Heart left ventricle (tissue), 16 donors: Measurements from ENCODE around the gene SH3RF2. TPM values are rescaled to one million over a fixed set of nuclear protein-coding genes. Genes with fewer than 3 reads are reported as not detected.
"Not testable (repeated sequence)": the region's sequence is repeated elsewhere in the genome, so short reads cannot be mapped to it uniquely, and the experiment has no call there.

Experiments used
- ATAC-seq, 4 donors: fragments of 200-7000 bp; cut with Tn5 transposase; one replicate each; pipeline ENCODE4 v1.9.1; 2020 to 2022; ENCODE audit warnings: moderate library complexity in 4 of 4, mild to moderate bottlenecking in 3 of 4, moderate number of reproducible peaks in 1 of 4
- DNase-seq, 5 donors: peaks; one replicate each; pipeline ENCODE4 v3.0.0-alpha.2; 2020
- H3K27ac ChIP-seq, 12 donors: fragments of 200-600 bp; sonication (generic) in 4 of 12; one replicate each; pipeline versions ENCODE4 v1.5.0 to v1.8.0; 2016 to 2022; ENCODE audit warnings: mild to moderate bottlenecking in 2 of 12
- H3K27me3 ChIP-seq, 9 donors: fragments of 200-600 bp; sonication (generic) in 2 of 9; one replicate each; pipeline versions ENCODE4 v1.5.1 to v1.8.0; 2016 to 2022; ENCODE audit warnings: mild to moderate bottlenecking in 3 of 9
- H3K36me3 ChIP-seq, 9 donors: fragments of 200-600 bp; sonication (generic) in 2 of 9; one replicate each; pipeline versions ENCODE4 v1.5.0 to v1.8.0; 2018 to 2022; ENCODE audit warnings: mild to moderate bottlenecking in 2 of 9
- H3K4me1 ChIP-seq, 12 donors: fragments of 200-600 bp; sonication (generic) in 4 of 12; one replicate each; pipeline versions ENCODE4 v1.5.0 to v1.8.0; 2016 to 2022; ENCODE audit warnings: mild to moderate bottlenecking in 3 of 12
- H3K4me3 ChIP-seq, 12 donors: fragments of 200-600 bp; sonication (generic) in 4 of 12; one replicate each; pipeline versions ENCODE4 v1.5.0 to v1.8.0; 2017 to 2022; ENCODE audit warnings: mild to moderate bottlenecking in 9 of 12, moderate library complexity in 4 of 12
- H3K9me3 ChIP-seq, 12 donors: fragments of 200-600 bp; sonication (generic) in 4 of 12; one replicate each; pipeline versions ENCODE4 v1.5.0 to v1.8.0; 2016 to 2022; ENCODE audit warnings: mild to moderate bottlenecking in 1 of 12
- CTCF ChIP-seq, 12 donors: fragments of 200-600 bp; sonication (generic) in 4 of 12; IDR thresholded peaks; one replicate each; pipeline versions ENCODE4 v1.5.0 to v1.8.0; 2018 to 2022; ENCODE audit warnings: antibody characterized with exemption in 12 of 12, mild to moderate bottlenecking in 5 of 12
- POLR2A ChIP-seq, 2 donors: fragments of 450-650 bp; IDR thresholded peaks; one replicate each; pipeline ENCODE4 v1.6.1; 2017; ENCODE audit warnings: antibody characterized with exemption in 2 of 2, mild to moderate bottlenecking in 2 of 2, moderate library complexity in 2 of 2
- WGBS, 4 donors: extraction: QIAGEN DNeasy Blood & Tissue Kit in 2 of 4; methylation state at CpG; one replicate each; pipeline versions ENCODE4 v1.1.5 to v1.1.7; 2013 to 2018; 5-methylcytosine and 5-hydroxymethylcytosine counted together
- intact Hi-C, 10 donors: fragments of 100-400 bp; cut with DNase I; formaldehyde crosslinking; loops; one replicate each; pipeline versions ENCODE4 v1.11.1 to v1.14.2; 2022
- polyA plus RNA-seq, 2 donors: library from polyadenylated mRNA; stranded (reverse); fragments of 200-250 nt; gene quantifications; one replicate each; pipeline ENCODE4 v1.2.3, GENCODE V29; 2013
- total RNA-seq, 9 donors: library from RNA; depleted of rRNA in 2 of 9; stranded (reverse); fragments of >200 nt in 2 of 9; fragmentation: NEBNext Ultra II Directional in 3 of 9; extraction: Animal tissue kit (Norgen Biotek cat#: 25700) in 3 of 9; gene quantifications; one replicate each; pipeline versions ENCODE4 v1.1.0 to v1.2.4, GENCODE V29; 2016 to 2023
- donor health status: ischemic (EF 13 %, LVEDD 7.1; RV severe dilation, severe dysfunction).
- donor health status: healthy with polysubstance abuse.
- donor health status: DM: no; HTN: yes; CAD: no.
- donor health status: DM: no; HTN: no; CAD: no.
- donor health status: ischemic (EF 25% LVEDD 6.9; RV normal size, moderate dysfunction).
- donor health status: ischemic (EF 25% LVEDD 5.7; RV mildly dilated, moderate dysfunction).
- donor health status: healthy.
- donor health status: DM: yes; HTN: yes; CAD: no.
- donor health status: ischemic (EF 35%, LVEDD 5.7; RV mildly dilated, moderate dysfunction).
- donor health status: nonischemic (EF 11% LVEDD 7.7; RV severe dilation, severe dysfunction).
- donor health status: DM: yes; HTN: yes; CAD: no.
- donor health status: PGD.
- donor health status: ischemic (EF 29% LVEDD 5.4; RV normal size, mild dysfunction).
- donor health status: nonischemic (EF 23%, LVEDD 6.1; RV moderate dilation, normal function).

Gene SH3RF2
- total and polyA plus RNA-seq, 11 donors = 31.3 to 750 (median 180) TPM

DNA sequence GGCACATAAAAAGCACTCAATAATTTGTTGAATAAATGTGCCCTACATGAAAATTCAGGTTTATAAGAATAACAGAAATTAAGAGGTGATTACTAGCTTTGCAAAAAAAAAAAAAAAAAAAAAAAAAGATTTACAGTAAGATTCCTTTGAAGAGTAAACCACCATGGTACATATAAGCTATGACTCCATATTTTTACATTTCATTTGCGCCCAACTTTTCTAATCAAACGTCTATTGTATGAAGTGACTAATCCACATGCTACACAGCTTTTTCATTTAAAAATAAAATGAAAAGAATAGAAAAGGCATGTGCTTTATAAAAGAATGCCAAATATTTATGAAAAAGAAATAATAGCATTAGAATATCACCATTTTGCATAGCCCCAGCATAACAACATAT, 169.1 kb downstream of the SH3RF2 start, which contains the start of gene PLAC8L1:
Gene PLAC8L1, minus strand, starts transcription at position 101 of the 400 bp plus-strand sequence. CDS start 1,266 bp downstream, outside the sequence.
- Histone ChIP-seq H3K27me3 (no peaks in the 10 kb centered on the region), H3K27ac (peak within 1 kb of the TSS in 1 of 12 donors; percentile 67), H3K9me3 (no peaks in the 10 kb centered on the region), H3K4me3 (no peak within 1 kb of the TSS), H3K4me1 (peaks cover 0 to 14% (median 0%) of the 10 kb centered on the region in 12 donors), H3K36me3 (no peaks in the 10 kb centered on the region)
- TF ChIP-seq POLR2A (IDR thresholded peaks at IDR 0.05) (no peak), CTCF (IDR thresholded peaks at IDR 0.05) (no peak)
- ATAC-seq (no peak), DNase-seq (no peak)
- 92 to 98% (median 94%) methylated on average over 2 of the region's 2 CpGs for WGBS, 4 donors
- intact Hi-C loops = no loop called here

GRCh38 chr5:146107901-146108300, 171.5 kb downstream of the SH3RF2 start:
- 52 to 75% (median 58%) methylated on average over 1 of the region's 1 CpG for WGBS, 4 donors
- Histone ChIP-seq H3K27me3 (no peaks in the 10 kb centered on the region), H3K4me1 (peaks cover 0 to 16% (median 0%) of the 10 kb centered on the region in 12 donors), H3K27ac (no peak overlapping the region), H3K36me3 (peaks cover 0 to 16% (median 7%) of the 10 kb centered on the region in 9 donors), H3K9me3 (no peaks in the 10 kb centered on the region), H3K4me3 (no peak overlapping the region)
- no peak for TF ChIP-seq POLR2A (IDR thresholded peaks at IDR 0.05)
- no peak for TF ChIP-seq CTCF (IDR thresholded peaks at IDR 0.05)
- ATAC-seq (no peak), DNase-seq (no peak)
- intact Hi-C loops = no loop called here

- H3K36me3 ChIP-seq = peaks cover 0 to 25% (median 16%) of the 10 kb centered on the region in 9 donors
- intact Hi-C loops, H3K27ac ChIP-seq, H3K4me1 ChIP-seq, H3K27me3 ChIP-seq, ATAC-seq, DNase-seq, H3K9me3 ChIP-seq, H3K4me3 ChIP-seq: not testable (repeated sequence)
- WGBS, 4 donors = 86 to 98% (median 95%) methylated on average over 2 of the region's 2 CpGs
Observed at GRCh38 chr5:146108870-146109269, 172.5 kb downstream of the SH3RF2 start.

- H3K4me1 ChIP-seq = peaks cover 0 to 4% (median 0%) of the 10 kb centered on the region in 12 donors
- H3K27ac ChIP-seq = no peak overlapping the region
- no peaks in the 10 kb centered on the region for H3K27me3 ChIP-seq
- H3K9me3 ChIP-seq = no peaks in the 10 kb centered on the region
- intact Hi-C loops = no loop called here
- TF ChIP-seq POLR2A (IDR thresholded peaks at IDR 0.05) = no peak
- TF ChIP-seq CTCF (IDR thresholded peaks at IDR 0.05) = no peak
- no peak for DNase-seq
- ATAC-seq = no peak
- no peak overlapping the region for H3K4me3 ChIP-seq
- H3K36me3 ChIP-seq = peaks cover 0 to 30% (median 21%) of the 10 kb centered on the region in 9 donors
- WGBS, 4 donors = 87 to 94% (median 92%) methylated on average over 1 of the region's 1 CpG
Observed at GRCh38 chr5:146109379-146109778, 173.0 kb downstream of the SH3RF2 start.

DNA sequence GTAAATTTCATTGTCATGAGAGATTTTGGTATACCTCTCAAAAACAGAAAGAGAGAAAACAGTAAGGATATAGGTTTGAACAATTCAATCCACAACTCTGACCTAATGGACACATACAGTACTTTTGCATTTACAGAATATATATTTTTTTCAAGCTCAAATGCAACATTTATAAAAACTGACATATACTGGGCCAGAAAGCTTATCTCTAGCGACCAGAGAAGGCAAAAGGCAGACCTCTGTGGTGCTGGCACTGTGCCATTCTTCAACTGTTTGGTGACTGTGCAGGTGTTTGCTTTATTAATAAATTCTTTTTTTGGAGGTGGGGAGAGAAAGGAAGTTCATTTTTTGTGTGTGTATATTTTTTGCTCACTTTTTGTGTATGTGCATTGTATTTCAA, 175.0 kb downstream of the SH3RF2 start:
- peaks cover 0 to 51% (median 25%) of the 10 kb centered on the region in 9 donors for H3K36me3 ChIP-seq
- no peak for TF ChIP-seq POLR2A (IDR thresholded peaks at IDR 0.05)
- TF ChIP-seq CTCF (IDR thresholded peaks at IDR 0.05) = no peak
- 31 to 49% (median 33%) methylated on average over 1 of the region's 1 CpG for WGBS, 4 donors

More for the DNA sequence above, 175.0 kb downstream of the SH3RF2 start:
- Histone ChIP-seq H3K9me3 (no peaks in the 10 kb centered on the region), H3K4me1 (peaks cover 0 to 4% (median 0%) of the 10 kb centered on the region in 12 donors), H3K4me3 (no peak overlapping the region), H3K27me3 (no peaks in the 10 kb centered on the region), H3K27ac (no peak overlapping the region)
- intact Hi-C loops = loop anchor here in 1 of 10 donors (10.0 kb wide), 1 partner anchor 417 kb away; no protein-coding TSS in a partner anchor
- ATAC-seq (no peak), DNase-seq (no peak)
